Measurements from ENCODE around the gene ATP2B3. TPM values are rescaled to one million over a fixed set of nuclear protein-coding genes. Genes with fewer than 3 reads are reported as not detected.

Gene ATP2B3
- total RNA-seq, 2 donors from 2014 or later: not detected

- no peaks in the 10 kb centered on the region for H3K4me1 Mint-ChIP-seq (ENCODE audit: low read depth)
- no peak overlapping the region for H3K27ac Mint-ChIP-seq
- no peak for DNase-seq
- no peaks in the 10 kb centered on the region for H3K9me3 Mint-ChIP-seq
- ATAC-seq (replicated peaks in 1 of 2): no peak
- no peaks in the 10 kb centered on the region for H3K27me3 Mint-ChIP-seq (ENCODE audit: low read depth)
- H3K36me3 Mint-ChIP-seq (ENCODE audit: insufficient read depth in 2 of 2): no peaks in the 10 kb centered on the region
- no peak overlapping the region for H3K4me3 Mint-ChIP-seq
Measured at GRCh38 chrX:153494061-153494460, 23.4 kb upstream of the ATP2B3 start.

GRCh38 chrX:153494541-153495361, 22.7 kb upstream of the ATP2B3 start, which contains the start of gene BGN:
BGN (plus strand) TSS chrX:153494980; CDS start chrX:153504632, 9,652 bp downstream.
- no peaks in the 10 kb centered on the region for H3K9me3 Mint-ChIP-seq
- peak within 1 kb of the TSS in 1 of 2 donors; percentile 65 for H3K4me3 Mint-ChIP-seq
- no peaks in the 10 kb centered on the region for H3K36me3 Mint-ChIP-seq (ENCODE audit: insufficient read depth in 2 of 2)
- DNase-seq (peak in 1 of 2 donors; percentile 18), ATAC-seq (replicated peaks in 1 of 2) (peak; percentile 36 to 51)
- no peaks in the 10 kb centered on the region for H3K4me1 Mint-ChIP-seq (ENCODE audit: low read depth)
- no peak within 1 kb of the TSS for H3K27ac Mint-ChIP-seq
- no peaks in the 10 kb centered on the region for H3K27me3 Mint-ChIP-seq (ENCODE audit: low read depth)

- Mint-ChIP-seq H3K4me1 (ENCODE audit: low read depth) (no peaks in the 10 kb centered on the region), H3K4me3 (peak overlapping the region in 1 of 2 donors; percentile 65), H3K36me3 (ENCODE audit: insufficient read depth in 2 of 2) (no peaks in the 10 kb centered on the region), H3K9me3 (no peaks in the 10 kb centered on the region), H3K27me3 (ENCODE audit: low read depth) (no peaks in the 10 kb centered on the region), H3K27ac (no peak overlapping the region)
- DNase-seq (no peak), ATAC-seq (replicated peaks in 1 of 2) (no peak)
Measured at GRCh38 chrX:153495362-153495751, 22.1 kb upstream of the ATP2B3 start.

GRCh38 chrX:153495903-153496589, 21.4 kb upstream of the ATP2B3 start:
- ATAC-seq (replicated peaks in 1 of 2) (no peak), DNase-seq (no peak)
- H3K9me3 Mint-ChIP-seq: peaks cover 4 to 6% of the 10 kb centered on the region in 2 donors
- no peak overlapping the region for H3K4me3 Mint-ChIP-seq
- no peaks in the 10 kb centered on the region for H3K4me1 Mint-ChIP-seq (ENCODE audit: low read depth)
- H3K27ac Mint-ChIP-seq: no peak overlapping the region
- no peaks in the 10 kb centered on the region for H3K27me3 Mint-ChIP-seq (ENCODE audit: low read depth)
- H3K36me3 Mint-ChIP-seq (ENCODE audit: insufficient read depth in 2 of 2): no peaks in the 10 kb centered on the region

- H3K4me1 Mint-ChIP-seq (ENCODE audit: low read depth): no peaks in the 10 kb centered on the region
- H3K4me3 Mint-ChIP-seq: no peak overlapping the region
- peaks cover 4 to 6% of the 10 kb centered on the region in 2 donors for H3K9me3 Mint-ChIP-seq
- H3K36me3 Mint-ChIP-seq (ENCODE audit: insufficient read depth in 2 of 2): no peaks in the 10 kb centered on the region
- ATAC-seq (replicated peaks in 1 of 2): no peak
- no peak overlapping the region for H3K27ac Mint-ChIP-seq
- DNase-seq: no peak
- no peaks in the 10 kb centered on the region for H3K27me3 Mint-ChIP-seq (ENCODE audit: low read depth)
Measured at GRCh38 chrX:153496590-153496959, 20.9 kb upstream of the ATP2B3 start.

GRCh38 chrX:153498453-153498852, 19.0 kb upstream of the ATP2B3 start:
- H3K36me3 Mint-ChIP-seq (ENCODE audit: insufficient read depth in 2 of 2): no peaks in the 10 kb centered on the region
- no peaks in the 10 kb centered on the region for H3K4me1 Mint-ChIP-seq (ENCODE audit: low read depth)
- H3K27ac Mint-ChIP-seq: no peak overlapping the region
- no peaks in the 10 kb centered on the region for H3K27me3 Mint-ChIP-seq (ENCODE audit: low read depth)
- no peak overlapping the region for H3K4me3 Mint-ChIP-seq
- ATAC-seq (replicated peaks in 1 of 2) (no peak), DNase-seq (no peak)
- peaks cover 4 to 6% of the 10 kb centered on the region in 2 donors for H3K9me3 Mint-ChIP-seq

- H3K27me3 Mint-ChIP-seq (ENCODE audit: low read depth): no peaks in the 10 kb centered on the region
- DNase-seq (no peak), ATAC-seq (replicated peaks in 1 of 2) (no peak)
- no peaks in the 10 kb centered on the region for H3K4me1 Mint-ChIP-seq (ENCODE audit: low read depth)
- H3K9me3 Mint-ChIP-seq: peaks cover 4 to 6% of the 10 kb centered on the region in 2 donors
- no peak overlapping the region for H3K27ac Mint-ChIP-seq
- no peaks in the 10 kb centered on the region for H3K36me3 Mint-ChIP-seq (ENCODE audit: insufficient read depth in 2 of 2)
- H3K4me3 Mint-ChIP-seq: no peak overlapping the region
Measured at GRCh38 chrX:153499341-153499740, 18.1 kb upstream of the ATP2B3 start.

GRCh38 chrX:153499876-153500275, 17.6 kb upstream of the ATP2B3 start:
- Mint-ChIP-seq H3K36me3 (ENCODE audit: insufficient read depth in 2 of 2) (no peaks in the 10 kb centered on the region), H3K27me3 (ENCODE audit: low read depth) (no peaks in the 10 kb centered on the region), H3K9me3 (peaks cover 4 to 6% of the 10 kb centered on the region in 2 donors), H3K4me1 (ENCODE audit: low read depth) (no peaks in the 10 kb centered on the region), H3K4me3 (no peak overlapping the region), H3K27ac (no peak overlapping the region)
- no peak for DNase-seq
- no peak for ATAC-seq (replicated peaks in 1 of 2)

GRCh38 chrX:153500676-153501280, 16.7 kb upstream of the ATP2B3 start:
- DNase-seq: no peak
- Mint-ChIP-seq H3K27ac (no peak overlapping the region), H3K9me3 (peaks cover 4 to 6% of the 10 kb centered on the region in 2 donors), H3K4me1 (ENCODE audit: low read depth) (no peaks in the 10 kb centered on the region), H3K4me3 (no peak overlapping the region), H3K36me3 (ENCODE audit: insufficient read depth in 2 of 2) (no peaks in the 10 kb centered on the region), H3K27me3 (ENCODE audit: low read depth) (no peaks in the 10 kb centered on the region)
- no peak for ATAC-seq (replicated peaks in 1 of 2)

GRCh38 chrX:153501530-153501929, 15.9 kb upstream of the ATP2B3 start:
- DNase-seq (no peak), ATAC-seq (replicated peaks in 1 of 2) (no peak)
- no peaks in the 10 kb centered on the region for H3K27me3 Mint-ChIP-seq (ENCODE audit: low read depth)
- H3K4me1 Mint-ChIP-seq (ENCODE audit: low read depth): no peaks in the 10 kb centered on the region
- H3K4me3 Mint-ChIP-seq: no peak overlapping the region
- no peak overlapping the region for H3K27ac Mint-ChIP-seq
- peaks cover 4 to 6% of the 10 kb centered on the region in 2 donors for H3K9me3 Mint-ChIP-seq
- H3K36me3 Mint-ChIP-seq (ENCODE audit: insufficient read depth in 2 of 2): no peaks in the 10 kb centered on the region

GRCh38 chrX:153502131-153502530, 15.3 kb upstream of the ATP2B3 start:
- ATAC-seq (replicated peaks in 1 of 2): no peak
- H3K9me3 Mint-ChIP-seq: peaks cover 4 to 6% of the 10 kb centered on the region in 2 donors
- no peaks in the 10 kb centered on the region for H3K4me1 Mint-ChIP-seq (ENCODE audit: low read depth)
- no peaks in the 10 kb centered on the region for H3K27me3 Mint-ChIP-seq (ENCODE audit: low read depth)
- no peak overlapping the region for H3K27ac Mint-ChIP-seq
- H3K36me3 Mint-ChIP-seq (ENCODE audit: insufficient read depth in 2 of 2): no peaks in the 10 kb centered on the region
- no peak overlapping the region for H3K4me3 Mint-ChIP-seq
- DNase-seq: no peak

- H3K9me3 Mint-ChIP-seq: peaks cover 4 to 6% of the 10 kb centered on the region in 2 donors
- no peak for ATAC-seq (replicated peaks in 1 of 2)
- peaks cover 5% of the 10 kb centered on the region for H3K4me1 Mint-ChIP-seq (ENCODE audit: low read depth)
- no peaks in the 10 kb centered on the region for H3K27me3 Mint-ChIP-seq (ENCODE audit: low read depth)
- no peak overlapping the region for H3K27ac Mint-ChIP-seq
- H3K4me3 Mint-ChIP-seq: no peak overlapping the region
- no peak for DNase-seq
- no peaks in the 10 kb centered on the region for H3K36me3 Mint-ChIP-seq (ENCODE audit: insufficient read depth in 2 of 2)
Measured at GRCh38 chrX:153502796-153503195, 14.6 kb upstream of the ATP2B3 start.

GRCh38 chrX:153504445-153505016, 12.9 kb upstream of the ATP2B3 start:
- Mint-ChIP-seq H3K9me3 (peaks cover 4 to 6% of the 10 kb centered on the region in 2 donors), H3K4me3 (no peak overlapping the region), H3K27me3 (ENCODE audit: low read depth) (no peaks in the 10 kb centered on the region), H3K4me1 (ENCODE audit: low read depth) (peaks cover 8% of the 10 kb centered on the region), H3K36me3 (ENCODE audit: insufficient read depth in 2 of 2) (no peaks in the 10 kb centered on the region), H3K27ac (no peak overlapping the region)
- DNase-seq (no peak), ATAC-seq (replicated peaks in 1 of 2) (no peak)

Measured in activated T-cell treated with anti-CD3 and anti-CD28 coated beads, Interleukin-2, amount 50 U/mL, for 72 hours (primary cell).